Mesothelial cell of epicardium (in vitro differentiated cells): ENCODE measurements around the gene SUGP1. TPM values are rescaled to one million over a fixed set of nuclear protein-coding genes. Genes with fewer than 3 reads are reported as not detected.

Experiments used
- DNase-seq, 2 experiments: peaks; one replicate each; pipeline ENCODE4 v3.0.0; 2021; ENCODE audit warnings: low spot score in 2 of 2; ENCODE audit not compliant: unreplicated experiment in 2 of 2
- H3K27ac Mint-ChIP-seq: 2 replicates; pipeline ENCODE4 v1.8.0; 2021; ENCODE audit warnings: mixed read lengths
- H3K27me3 Mint-ChIP-seq: 2 replicates; pipeline ENCODE4 v1.8.0; 2021; ENCODE audit warnings: low read depth, mixed read lengths
- H3K36me3 Mint-ChIP-seq: 2 replicates; pipeline ENCODE4 v1.8.0; 2021; ENCODE audit warnings: mixed read lengths
- H3K4me1 Mint-ChIP-seq: 2 replicates; pipeline ENCODE4 v1.8.0; 2021; ENCODE audit warnings: mixed read lengths
- H3K4me3 Mint-ChIP-seq: 2 replicates; pipeline ENCODE4 v1.8.0; 2021; ENCODE audit warnings: mild to moderate bottlenecking, moderate library complexity, mixed read lengths
- H3K9me3 Mint-ChIP-seq: 2 replicates; pipeline ENCODE4 v1.8.0; 2021; ENCODE audit warnings: mixed read lengths
- CTCF ChIP-seq: fragments of 200-600 bp; sonication (generic); IDR thresholded peaks from one replicate; pipeline ENCODE4 v1.5.0; 2021; ENCODE audit warnings: antibody characterized with exemption; ENCODE audit not compliant: unreplicated experiment
- total RNA-seq: library from RNA; stranded (reverse); gene quantifications from 3 replicates; pipeline ENCODE4 v1.2.1, GENCODE V29; 2021

Gene SUGP1
- total RNA-seq, 1 donor from 2014 or later = 77.2 TPM

GRCh38 chr19:19229701-19230100 is 90.6 kb downstream of the SUGP1 start:
- H3K27me3 Mint-ChIP-seq = peaks cover 54% of the 10 kb centered on the region
- no peaks in the 10 kb centered on the region for H3K36me3 Mint-ChIP-seq
- no peak overlapping the region for H3K4me3 Mint-ChIP-seq
- DNase-seq = no peak
- TF ChIP-seq CTCF = no peak
- no peaks in the 10 kb centered on the region for H3K4me1 Mint-ChIP-seq
- no peak overlapping the region for H3K27ac Mint-ChIP-seq
- H3K9me3 Mint-ChIP-seq = peaks cover 6% of the 10 kb centered on the region

GRCh38 chr19:19227217-19227616 is 93.1 kb downstream of the SUGP1 start:
- no peak overlapping the region for H3K4me3 Mint-ChIP-seq
- DNase-seq = no peak
- H3K27me3 Mint-ChIP-seq = peaks cover 70% of the 10 kb centered on the region
- H3K9me3 Mint-ChIP-seq = no peaks in the 10 kb centered on the region
- TF ChIP-seq CTCF = no peak
- no peaks in the 10 kb centered on the region for H3K4me1 Mint-ChIP-seq
- no peak overlapping the region for H3K27ac Mint-ChIP-seq
- no peaks in the 10 kb centered on the region for H3K36me3 Mint-ChIP-seq

DNA sequence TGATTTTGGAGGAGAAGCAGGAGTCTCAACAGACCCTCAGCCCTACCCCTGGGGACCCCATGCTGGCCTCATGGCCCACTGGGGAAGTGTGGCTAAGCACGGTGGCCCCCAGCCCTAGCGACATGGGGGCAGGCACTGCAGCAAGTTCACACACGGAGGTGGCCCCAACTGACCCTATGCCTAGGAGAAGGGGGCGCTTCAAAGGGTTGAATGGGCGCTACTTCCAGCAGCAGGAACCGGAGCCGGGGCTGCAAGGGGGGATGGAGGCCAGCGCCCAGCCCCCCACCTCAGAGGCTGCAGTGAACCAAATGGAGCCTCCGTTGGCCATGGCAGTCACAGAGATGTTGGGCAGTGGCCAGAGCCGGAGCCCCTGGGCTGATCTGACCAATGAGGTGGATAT is 93.6 kb downstream of the SUGP1 start:
- H3K27me3 Mint-ChIP-seq = peaks cover 71% of the 10 kb centered on the region
- no peak overlapping the region for H3K27ac Mint-ChIP-seq
- no peaks in the 10 kb centered on the region for H3K9me3 Mint-ChIP-seq
- no peak for TF ChIP-seq CTCF
- H3K4me3 Mint-ChIP-seq = no peak overlapping the region
- no peaks in the 10 kb centered on the region for H3K4me1 Mint-ChIP-seq
- DNase-seq = no peak
- no peaks in the 10 kb centered on the region for H3K36me3 Mint-ChIP-seq

GRCh38 chr19:19226204-19226603 is 94.1 kb downstream of the SUGP1 start:
- Mint-ChIP-seq H3K36me3 (no peaks in the 10 kb centered on the region), H3K27ac (no peak overlapping the region), H3K4me1 (no peaks in the 10 kb centered on the region), H3K4me3 (no peak overlapping the region), H3K9me3 (no peaks in the 10 kb centered on the region), H3K27me3 (peaks cover 71% of the 10 kb centered on the region)
- no peak for DNase-seq
- TF ChIP-seq CTCF = no peak

Other genes with a start within 250 kb of the SUGP1 start
- gene TMEM161A, start 182.0 kb downstream of the SUGP1 start, total RNA-seq = 45.5 to 48.4 TPM (median 46.5 TPM) in 3 replicates
- 1.4 to 2.9 TPM (median 2.8 TPM) in 3 replicates for gene MEF2B, start 150.2 kb downstream of the SUGP1 start, total RNA-seq
- gene BORCS8, start 128.4 kb downstream of the SUGP1 start, total RNA-seq = 26.4 to 28.4 TPM (median 26.7 TPM) in 3 replicates
- gene RFXANK, start 128.3 kb downstream of the SUGP1 start, total RNA-seq = 90.4 to 93.6 TPM (median 92.0 TPM) in 3 replicates
- gene NR2C2AP, start 117.1 kb downstream of the SUGP1 start, total RNA-seq = 9.4 to 11.8 TPM (median 10.1 TPM) in 3 replicates
- gene NCAN, start 108.6 kb downstream of the SUGP1 start, total RNA-seq = 0.02 to 0.29 TPM (median 0.07 TPM) in 3 replicates
- gene TM6SF2, start 47.2 kb downstream of the SUGP1 start, total RNA-seq = 3.5 to 5.7 TPM (median 4.0 TPM) in 3 replicates
- 93.0 to 107 TPM (median 94.7 TPM) in 3 replicates for gene MAU2, start 320 bp upstream of the SUGP1 start, total RNA-seq
- gene GATAD2A, start 85.2 kb upstream of the SUGP1 start, total RNA-seq = 112 to 113 TPM (median 113 TPM) in 3 replicates
- 1.9 to 2.3 TPM (median 2.1 TPM) in 3 replicates for gene TSSK6, start 195.0 kb upstream of the SUGP1 start, total RNA-seq
- gene NDUFA13, start 195.7 kb upstream of the SUGP1 start, total RNA-seq = 338 to 343 TPM (median 342 TPM) in 3 replicates
- gene YJEFN3, start 208.4 kb upstream of the SUGP1 start, total RNA-seq = 19.0 to 22.6 TPM (median 20.7 TPM) in 3 replicates
- gene CILP2, start 217.8 kb upstream of the SUGP1 start, total RNA-seq = 22.7 to 23.2 TPM (median 23.2 TPM) in 3 replicates